Liver (tissue), 9 donors: ENCODE measurements around the gene CDC6. TPM values are rescaled to one million over a fixed set of nuclear protein-coding genes. Genes with fewer than 3 reads are reported as not detected.
A peak's percentile ranks its signal among the peaks of the same experiment; 100 is the strongest.

Experiments
- DNase-seq: peaks from one replicate; pipeline ENCODE4 v3.0.0-alpha.2; 2017; ENCODE audit warnings: low spot score
- H3K27ac ChIP-seq, 2 donors: one replicate each; pipeline ENCODE4 v1.7.0; 2013; ENCODE audit warnings: inconsistent platforms in 2 of 2, low read length in 2 of 2, control low read depth in 1 of 2, low read depth in 1 of 2, mild to moderate bottlenecking in 1 of 2
- H3K27me3 ChIP-seq, 4 donors: one replicate each; pipeline versions ENCODE4 v1.6.1 to v1.7.0; 2013; ENCODE audit warnings: low read length in 3 of 4, inconsistent platforms in 1 of 4, mild to moderate bottlenecking in 1 of 4, moderate library complexity in 1 of 4; ENCODE audit not compliant: control insufficient read depth in 4 of 4, insufficient read depth in 4 of 4
- H3K36me3 ChIP-seq, 4 donors: one replicate each; pipeline versions ENCODE4 v1.6.1 to v1.7.0; 2013; ENCODE audit warnings: low read length in 3 of 4, mild to moderate bottlenecking in 3 of 4, low read depth in 1 of 4, moderate library complexity in 1 of 4; ENCODE audit not compliant: control insufficient read depth in 4 of 4, insufficient read depth in 3 of 4
- H3K4me1 ChIP-seq, 4 donors: one replicate each; pipeline versions ENCODE4 v1.6.1 to v1.7.0; 2013; ENCODE audit warnings: low read length in 3 of 4, mild to moderate bottlenecking in 3 of 4, moderate library complexity in 1 of 4; ENCODE audit not compliant: control insufficient read depth in 4 of 4, insufficient read depth in 4 of 4
- H3K4me3 ChIP-seq, 3 donors: one replicate each; pipeline versions ENCODE4 v1.6.1 to v1.7.0; 2013; ENCODE audit warnings: low read length in 3 of 3, control low read depth in 1 of 3, low read depth in 1 of 3, mild to moderate bottlenecking in 1 of 3
- H3K9ac ChIP-seq, 2 donors: one replicate each; pipeline ENCODE4 v1.7.0; 2013; ENCODE audit warnings: low read length in 2 of 2, mild to moderate bottlenecking in 2 of 2, moderate library complexity in 2 of 2, control low read depth in 1 of 2, low read depth in 1 of 2
- H3K9me3 ChIP-seq, 4 donors: one replicate each; pipeline versions ENCODE4 v1.6.1 to v1.7.0; 2013; ENCODE audit warnings: low read length in 3 of 4; ENCODE audit not compliant: control insufficient read depth in 4 of 4
- ATF3 ChIP-seq: IDR thresholded peaks from 2 replicates; pipeline ENCODE4 v1.6.1; 2016; ENCODE audit warnings: antibody characterized with exemption
- CTCF ChIP-seq: fragments of 150-350 bp; IDR thresholded peaks from 2 replicates; pipeline ENCODE4 v1.5.1; 2017; ENCODE audit warnings: improper control_type of control experiment, low read depth, low read length; ENCODE audit not compliant: missing input control
- EGR1 ChIP-seq, 2 donors: IDR thresholded peaks; 2 replicates each; pipeline ENCODE4 v1.6.1; 2016 to 2018; ENCODE audit warnings: antibody characterized with exemption in 2 of 2, low read depth in 2 of 2
- FOXA1 ChIP-seq: IDR thresholded peaks from 2 replicates; pipeline ENCODE4 v1.6.1; 2016; ENCODE audit warnings: antibody characterized with exemption
- FOXA2 ChIP-seq: IDR thresholded peaks from 2 replicates; pipeline ENCODE4 v1.6.1; 2016; ENCODE audit warnings: antibody characterized with exemption
- GABPA ChIP-seq, 2 donors: IDR thresholded peaks in 1 of 2; conservative IDR thresholded peaks in 1 of 2; 2 replicates each; pipeline ENCODE4 v1.6.1; 2016; ENCODE audit warnings: antibody characterized with exemption in 2 of 2, mild to moderate bottlenecking in 1 of 2, moderate library complexity in 1 of 2
- MAX ChIP-seq: IDR thresholded peaks from 2 replicates; pipeline ENCODE4 v1.6.1; 2016; ENCODE audit warnings: antibody characterized with exemption
- NR2F2 ChIP-seq: IDR thresholded peaks from 2 replicates; pipeline ENCODE4 v1.6.1; 2016; ENCODE audit warnings: antibody characterized with exemption
- RAD21 ChIP-seq, 2 donors: IDR thresholded peaks; 2 replicates each; pipeline ENCODE4 v1.6.1; 2016; ENCODE audit warnings: antibody characterized with exemption in 2 of 2, mild to moderate bottlenecking in 2 of 2
- REST ChIP-seq: IDR thresholded peaks from 2 replicates; pipeline ENCODE4 v1.6.1; 2016; ENCODE audit warnings: antibody characterized with exemption, mild to moderate bottlenecking
- RXRA ChIP-seq, 2 donors: IDR thresholded peaks; 2 replicates each; pipeline ENCODE4 v1.6.1; 2017 to 2018; ENCODE audit warnings: antibody characterized with exemption in 2 of 2, mild to moderate bottlenecking in 1 of 2
- SP1 ChIP-seq: IDR thresholded peaks from 2 replicates; pipeline ENCODE4 v1.6.1; 2018; ENCODE audit warnings: antibody characterized with exemption, mild to moderate bottlenecking
- TAF1 ChIP-seq: conservative IDR thresholded peaks from 2 replicates; pipeline ENCODE4 v1.6.1; 2016; ENCODE audit warnings: antibody characterized with exemption, mild to moderate bottlenecking
- YY1 ChIP-seq: IDR thresholded peaks from 2 replicates; pipeline ENCODE4 v1.6.1; 2016; ENCODE audit warnings: antibody characterized with exemption, mild to moderate bottlenecking
- ZBTB33 ChIP-seq: IDR thresholded peaks from 2 replicates; pipeline ENCODE4 v1.6.1; 2016; ENCODE audit warnings: antibody characterized with exemption
- WGBS: extraction: QIAGEN DNeasy Blood & Tissue Kit; methylation state at CpG from one replicate; pipeline ENCODE4 v1.1.7; 2013; 5-methylcytosine and 5-hydroxymethylcytosine counted together
- polyA plus RNA-seq, 2 donors: library from polyadenylated mRNA; stranded (reverse) in 1 of 2; unstranded in 1 of 2; fragments of 200-250 nt in 1 of 2; fragments of >200 nt in 1 of 2; fragmentation: Nextera tagmentation in 1 of 2; extraction: Ambion mirVana in 1 of 2; gene quantifications; one replicate each; pipeline versions ENCODE4 v1.2.1 to v1.2.3, GENCODE V29; 2013 to 2015
- total RNA-seq, 2 donors: library from RNA; depleted of rRNA; stranded (reverse); fragments of >200 nt; gene quantifications; one replicate each; pipeline ENCODE4 v1.2.3, GENCODE V29; 2014
- donor health status: healthy.
- donor health status: healthy.
- donor health status: healthy.
- donor health status: healthy.
- donor health status: healthy.

CDC6 gene
- total and polyA plus RNA-seq, 4 donors, result 0.54 to 16.5 (median 2.5) TPM

- Histone ChIP-seq H3K4me1 (peaks cover 34 to 62% (median 57%) of the 10 kb centered on the region in 4 donors), H3K9ac (no peak overlapping the region), H3K27me3 (no peaks in the 10 kb centered on the region), H3K27ac (no peak overlapping the region), H3K4me3 (no peak overlapping the region), H3K9me3 (no peaks in the 10 kb centered on the region), H3K36me3 (no peaks in the 10 kb centered on the region)
- TF ChIP-seq ZBTB33 (no peak), REST (no peak), SP1 (no peak), RXRA (IDR thresholded peaks at IDR 0.05) (no peak), FOXA2 (no peak), YY1 (no peak), FOXA1 (no peak), MAX (no peak), RAD21 (IDR thresholded peaks at IDR 0.05) (no peak), NR2F2 (no peak), CTCF (no peak), GABPA (IDR thresholded peaks at IDR 0.05 in 1 of 2, conservative IDR thresholded peaks at IDR 0.05 in 1 of 2) (no peak), TAF1 (no peak)
- WGBS, result 93% methylated on average over 2 of the region's 2 CpGs
- no peak for DNase-seq
Observed at GRCh38 chr17:40309949-40310510, 22.4 kb downstream of the CDC6 start.

- Histone ChIP-seq H3K27me3 (no peaks in the 10 kb centered on the region), H3K4me1 (peaks cover 34 to 69% (median 60%) of the 10 kb centered on the region in 4 donors), H3K9me3 (no peaks in the 10 kb centered on the region), H3K4me3 (no peak overlapping the region), H3K36me3 (no peaks in the 10 kb centered on the region), H3K27ac (peak overlapping the region in 1 of 2 donors; percentile 17), H3K9ac (peak overlapping the region in 1 of 2 donors; percentile 12)
- no peak for DNase-seq
- TF ChIP-seq RAD21 (IDR thresholded peaks at IDR 0.05), result no peak
- TF ChIP-seq YY1, result no peak
- no peak for TF ChIP-seq RXRA (IDR thresholded peaks at IDR 0.05)
- no peak for TF ChIP-seq REST
- no peak for TF ChIP-seq ATF3
- no peak for TF ChIP-seq SP1
- TF ChIP-seq TAF1, result no peak
- TF ChIP-seq EGR1 (IDR thresholded peaks at IDR 0.05; ENCODE audit: low read depth in 2 of 2), result no peak
- no peak for TF ChIP-seq MAX
- no peak for TF ChIP-seq FOXA1
- TF ChIP-seq NR2F2, result no peak
- 78% methylated on average over 7 of the region's 7 CpGs for WGBS
Observed at GRCh38 chr17:40310882-40311391, 23.3 kb downstream of the CDC6 start.
